HG02588 (cell line): ENCODE measurements around the gene MPV17L.
"Not testable (repeated sequence)": the region's sequence is repeated elsewhere in the genome, so short reads cannot be mapped to it uniquely, and the experiment has no call there.

Experiments used
- ATAC-seq: cut with Tn5 transposase; IDR thresholded peaks from one replicate; pipeline ENCODE4 v1.9.1; 2021; ENCODE audit warnings: mild to moderate bottlenecking, moderate library complexity; ENCODE audit not compliant: unreplicated experiment

Gene MPV17L

DNA sequence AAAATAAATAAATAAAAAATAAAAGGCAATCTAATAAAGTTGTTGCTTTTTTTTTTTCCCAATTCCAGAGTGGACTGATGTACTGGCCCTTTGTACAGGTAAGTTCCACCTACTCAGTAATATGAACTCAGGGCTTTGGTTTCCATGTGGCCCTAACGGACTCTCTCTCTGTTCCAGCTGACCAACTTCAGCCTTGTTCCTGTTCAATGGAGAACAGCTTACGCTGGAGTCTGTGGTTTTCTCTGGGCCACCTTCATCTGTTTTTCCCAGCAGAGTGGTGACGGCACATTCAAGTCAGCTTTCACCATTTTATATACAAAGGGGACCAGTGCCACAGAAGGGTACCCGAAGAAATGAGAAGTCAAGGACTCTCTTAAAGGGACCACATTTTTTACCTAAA, 12.2 kb downstream of the MPV17L start:
- not testable (repeated sequence) for ATAC-seq

DNA sequence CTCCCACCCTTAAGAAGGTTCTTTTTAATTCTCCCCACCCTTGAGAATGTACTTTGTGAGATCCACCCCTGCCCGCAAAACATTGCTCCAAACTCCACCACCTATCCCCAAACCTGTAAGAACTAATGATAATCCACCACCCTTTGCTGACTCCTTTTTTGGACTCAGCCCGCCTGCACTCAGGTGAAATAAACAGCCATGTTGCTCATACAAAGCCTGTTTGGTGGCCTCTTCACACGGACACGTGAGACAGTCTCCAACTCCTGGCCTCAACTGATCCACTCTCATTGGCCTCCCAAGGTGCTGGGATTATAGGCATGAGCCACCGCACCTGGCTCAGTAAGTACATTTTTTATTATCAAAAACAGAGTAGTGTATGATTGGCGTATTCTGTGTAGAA, 13.9 kb downstream of the MPV17L start:
- ATAC-seq = not testable (repeated sequence)

DNA sequence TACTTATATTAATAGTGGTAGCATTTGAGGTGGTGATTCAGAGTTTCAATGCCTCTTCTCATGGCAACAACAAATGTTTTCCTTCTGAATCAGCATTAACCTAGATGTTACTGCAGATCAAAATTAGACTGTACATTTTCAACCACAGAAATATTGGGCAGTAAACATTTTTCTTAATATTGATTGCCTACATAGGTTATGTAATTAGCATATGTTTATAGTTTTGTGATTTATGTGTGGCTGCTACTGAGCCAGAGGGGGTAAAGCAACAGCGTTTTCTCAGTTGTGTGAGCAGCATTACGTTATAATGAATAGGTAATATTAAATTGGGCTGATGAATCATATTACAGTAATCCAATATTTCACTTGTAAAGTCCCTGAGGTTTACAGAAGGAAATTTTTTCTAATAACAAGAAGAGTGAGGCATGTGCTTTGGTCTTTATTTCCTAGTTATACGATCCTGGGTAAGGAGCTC, 20.0 kb downstream of the MPV17L start:
- ATAC-seq = no peak

DNA sequence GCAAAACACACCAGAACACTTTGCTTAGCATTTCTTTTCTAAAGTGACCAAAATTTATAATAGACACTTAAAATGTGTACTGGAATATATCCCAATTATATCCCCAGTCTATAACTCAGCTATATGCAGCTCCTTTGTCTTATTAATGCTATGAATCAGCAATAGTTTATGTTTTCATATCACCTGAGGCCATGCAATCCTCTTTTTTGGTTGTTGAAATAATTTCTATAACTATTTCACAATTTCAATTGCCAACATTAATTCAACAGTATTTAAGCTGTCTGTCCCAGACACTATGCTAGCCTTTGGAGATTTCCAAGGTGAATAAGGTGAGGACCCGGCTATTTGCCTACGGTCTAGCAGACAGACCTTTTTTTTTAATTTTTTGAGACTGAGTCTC, 21.6 kb downstream of the MPV17L start:
- no peak for ATAC-seq

DNA sequence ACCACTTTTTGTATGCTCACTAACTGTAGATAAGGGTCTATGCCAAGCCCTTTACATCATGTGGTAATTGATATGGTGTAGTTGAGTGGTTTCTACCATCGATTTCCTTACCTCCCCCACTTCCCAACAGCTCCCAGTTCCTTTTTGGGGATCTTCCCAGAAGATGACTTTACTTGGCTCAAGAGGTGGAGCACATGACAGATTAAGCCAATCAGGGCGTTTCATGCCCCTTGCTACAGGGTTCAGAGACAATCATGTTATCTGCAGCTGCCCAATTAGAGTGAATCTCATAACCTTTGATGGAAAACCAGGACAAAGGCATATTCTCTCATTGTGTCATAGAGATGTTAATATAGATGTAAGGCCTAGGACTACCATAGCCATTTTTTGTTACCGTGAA, 22.7 kb downstream of the MPV17L start:
- ATAC-seq = no peak

DNA sequence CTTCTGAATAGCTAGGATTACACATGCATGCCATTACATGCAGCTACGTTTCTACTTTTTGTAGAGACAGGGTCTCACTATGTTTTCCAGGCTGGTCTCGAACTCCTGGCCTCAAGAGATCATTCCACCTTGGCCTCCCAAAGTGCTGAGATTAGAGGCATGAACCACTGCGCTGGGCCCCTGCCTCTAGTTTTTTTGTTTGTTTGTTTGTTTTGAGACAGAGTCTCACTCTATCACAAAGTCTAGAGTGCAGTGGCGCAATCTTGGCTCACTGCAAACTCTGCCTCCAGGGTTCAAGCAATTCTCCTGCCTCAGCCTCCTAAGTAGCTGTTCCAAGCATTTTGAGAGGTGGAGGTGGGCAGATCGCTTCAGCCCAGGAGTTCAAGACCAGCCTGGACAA, 26.1 kb downstream of the MPV17L start:
- ATAC-seq = not testable (repeated sequence)

DNA sequence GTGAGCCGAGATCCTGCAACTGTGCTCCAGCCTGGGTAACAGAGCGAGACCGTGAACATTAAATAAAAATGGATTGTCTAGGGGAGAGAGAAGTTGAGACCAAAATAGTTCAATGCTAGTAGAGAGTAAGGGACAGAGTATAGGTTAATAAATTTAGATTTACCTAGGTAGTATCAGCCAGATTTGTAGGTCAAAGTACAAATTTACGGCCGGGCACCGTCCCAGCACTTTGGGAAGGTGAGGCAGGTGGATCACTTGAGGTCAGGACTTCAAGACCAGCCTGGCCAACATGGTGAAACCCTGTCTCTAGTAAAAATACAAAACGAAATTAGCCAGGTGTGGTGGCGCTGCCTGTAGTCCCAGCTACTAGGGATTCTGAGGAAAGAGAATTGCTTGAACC, 26.7 kb downstream of the MPV17L start:
- no peak for ATAC-seq

DNA sequence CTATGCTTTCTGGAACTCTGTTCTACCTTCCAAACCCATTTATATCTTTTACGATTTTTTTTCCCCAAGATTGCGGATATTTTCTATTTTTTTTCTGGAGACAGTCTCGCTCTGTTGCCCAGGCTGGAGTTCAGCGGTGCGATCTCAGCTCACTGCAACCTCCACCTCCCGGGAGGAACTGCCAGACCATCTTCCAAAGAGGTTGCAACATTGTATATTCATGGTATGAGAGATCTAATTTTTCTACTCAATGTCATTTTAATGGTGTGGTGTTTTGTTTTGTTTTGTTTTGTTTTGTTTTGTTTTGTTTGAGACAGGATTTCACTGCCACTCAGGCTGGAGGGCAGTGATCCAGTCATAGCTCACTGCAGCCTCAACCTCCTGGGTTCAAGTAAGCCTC, 30.3 kb downstream of the MPV17L start:
- no peak for ATAC-seq

DNA sequence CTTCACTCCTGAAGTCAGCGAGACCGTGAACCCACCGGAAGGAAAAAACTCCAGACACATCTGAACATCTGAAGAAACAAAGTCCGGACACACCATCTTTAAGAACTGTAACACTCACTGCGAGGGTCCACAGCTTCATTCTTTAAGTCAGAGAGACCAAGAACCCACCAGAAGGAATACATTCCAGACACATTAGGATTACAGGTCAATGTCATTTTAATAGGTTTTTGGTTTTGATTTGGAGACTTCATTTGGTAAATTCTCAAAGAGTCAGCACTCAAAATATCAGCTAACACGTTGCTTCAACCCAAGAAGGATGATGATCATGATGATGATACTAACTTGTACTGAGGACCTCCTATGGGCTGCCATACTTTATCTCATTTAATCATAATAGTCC, 31.2 kb downstream of the MPV17L start:
- ATAC-seq = no peak

DNA sequence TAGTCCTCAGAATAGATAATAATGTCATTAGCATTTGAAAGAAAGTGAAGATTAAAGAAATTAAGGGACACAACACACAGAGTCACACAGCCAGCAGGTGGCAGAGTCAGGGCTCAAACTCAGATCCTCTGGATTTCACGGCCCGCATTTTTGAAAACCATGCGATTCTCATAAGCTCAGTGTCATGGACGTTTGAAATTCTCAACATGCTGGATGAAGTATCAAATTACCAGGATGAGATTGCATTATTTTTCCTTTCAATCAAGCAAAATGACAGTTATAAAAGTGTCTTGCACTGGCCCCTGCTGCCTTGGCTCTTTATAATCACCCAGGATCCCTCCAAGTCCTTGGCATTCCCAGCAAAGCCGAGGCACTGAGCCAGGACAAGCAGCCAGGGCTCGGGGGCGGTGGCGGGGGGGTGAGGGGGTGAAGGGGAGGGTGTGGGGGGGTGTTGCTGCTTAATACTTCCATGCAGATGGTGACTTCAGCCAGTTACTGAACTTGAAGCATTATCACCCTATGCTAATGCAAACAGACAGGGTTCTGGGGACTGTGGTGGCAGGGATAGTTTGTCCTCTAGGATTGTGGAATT, 32.2 kb downstream of the MPV17L start:
- ATAC-seq = no peak

DNA sequence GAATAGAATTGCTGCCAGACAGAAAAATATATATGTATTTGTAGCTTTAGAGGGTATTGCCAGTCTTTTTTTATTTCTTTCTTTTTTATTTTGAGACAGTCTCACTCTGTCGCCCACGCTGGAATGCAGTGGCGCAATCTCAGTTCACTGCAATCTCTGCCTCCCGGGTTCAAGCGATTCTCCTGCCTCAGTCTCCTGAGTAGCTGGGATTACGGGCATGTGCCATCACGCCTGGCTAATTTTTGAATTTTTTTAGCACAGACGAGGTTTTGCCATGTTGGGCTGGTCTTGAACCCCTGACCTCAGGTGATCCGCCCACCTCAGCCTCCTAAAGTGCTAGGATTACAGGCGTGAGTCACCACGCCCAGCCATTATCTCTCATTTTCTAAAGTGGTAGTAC, 35.3 kb downstream of the MPV17L start:
- not testable (repeated sequence) for ATAC-seq

DNA sequence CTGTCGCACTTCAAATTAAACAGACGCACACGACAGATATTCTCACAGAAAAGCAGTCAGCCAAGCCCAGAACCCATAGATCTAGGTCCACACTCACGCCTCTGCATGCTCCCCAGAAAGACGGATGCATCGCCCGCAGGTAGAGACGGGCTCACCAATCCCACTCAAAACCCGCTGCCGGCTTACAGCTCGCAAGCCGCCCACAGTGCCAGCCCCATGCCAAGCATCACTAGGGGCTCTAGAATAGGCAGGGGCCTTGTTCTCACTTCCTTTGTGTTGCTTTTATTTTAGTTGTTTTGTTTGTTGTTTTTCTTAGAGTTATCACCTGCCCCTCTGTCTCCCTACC, 38.5 kb downstream of the MPV17L start:
- ATAC-seq = no peak

DNA sequence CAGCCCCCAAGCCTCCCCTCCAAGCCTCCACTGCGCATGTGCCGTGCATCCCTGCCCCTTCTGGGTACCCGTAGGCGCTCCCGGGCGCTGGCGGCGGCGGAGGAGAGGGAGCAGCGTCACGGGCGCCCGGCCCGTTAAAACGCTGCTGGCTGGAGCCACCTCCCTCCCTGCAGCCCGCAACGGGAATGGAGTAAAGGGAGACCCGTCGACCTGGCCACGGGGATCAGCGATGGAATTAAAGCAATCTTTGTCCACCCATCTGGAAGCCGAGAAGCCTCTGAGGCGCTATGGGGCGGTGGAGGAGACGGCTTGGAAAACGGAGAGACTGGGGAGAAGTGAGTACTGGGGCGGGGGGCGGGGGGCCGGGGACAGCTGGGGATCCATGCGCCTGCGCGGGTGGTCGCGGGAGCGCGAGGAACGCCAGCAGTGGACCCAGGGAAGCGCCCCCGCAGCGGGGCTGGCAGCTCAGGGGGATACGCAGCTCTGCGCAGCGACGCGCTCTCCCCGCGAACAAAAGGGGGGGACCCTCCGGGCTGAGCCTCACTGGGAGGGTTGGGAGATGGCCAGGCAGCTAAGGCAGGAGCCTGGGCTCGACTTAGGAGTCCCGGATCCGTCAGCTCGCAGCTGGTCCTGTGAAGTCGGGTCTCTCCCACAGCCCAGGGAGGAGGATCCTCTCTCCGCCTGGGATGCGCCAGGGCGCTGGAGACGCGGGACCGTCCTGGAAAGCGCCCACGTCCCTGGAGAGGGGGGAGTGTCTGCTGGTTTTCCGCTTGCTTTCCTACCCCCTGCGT, 39.1 kb downstream of the MPV17L start, which contains the start of gene BMERB1:
BMERB1 (plus strand) TSS at position 164 of the 791 bp plus-strand sequence; CDS start at position 230, 66 bp downstream.
- ATAC-seq = no peak

DNA sequence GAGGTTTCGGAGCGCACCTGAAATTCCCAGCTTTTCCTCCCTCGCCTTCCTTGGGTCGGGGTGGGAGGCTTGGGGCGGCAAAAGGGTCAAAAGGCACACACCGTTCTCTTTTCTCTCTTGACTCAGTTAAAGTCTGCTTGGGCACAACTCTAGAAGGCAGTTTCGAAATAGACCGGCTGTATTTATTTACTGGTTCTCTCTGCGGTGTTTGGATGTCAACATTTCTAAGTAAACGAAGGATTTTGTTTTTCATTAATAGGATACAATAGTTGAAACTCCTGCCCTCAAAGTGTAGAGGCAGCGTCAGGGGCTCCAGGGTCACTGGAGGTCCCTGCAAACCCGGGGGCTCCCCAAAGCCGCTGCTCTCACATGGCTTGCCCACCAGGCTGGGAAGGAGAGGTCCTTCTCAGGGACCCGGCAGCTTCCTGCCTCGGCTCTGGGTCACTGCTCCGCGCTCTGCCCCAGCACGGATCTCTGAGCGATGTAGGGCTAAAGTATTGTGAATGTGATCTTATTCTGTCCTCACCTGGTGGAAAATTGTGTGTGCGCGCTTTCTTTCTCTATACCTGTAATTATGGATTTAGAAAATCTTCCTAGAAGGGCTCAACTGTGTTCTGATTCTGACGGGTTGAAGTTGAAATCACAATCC, 39.8 kb downstream of the MPV17L start:
- no peak for ATAC-seq

DNA sequence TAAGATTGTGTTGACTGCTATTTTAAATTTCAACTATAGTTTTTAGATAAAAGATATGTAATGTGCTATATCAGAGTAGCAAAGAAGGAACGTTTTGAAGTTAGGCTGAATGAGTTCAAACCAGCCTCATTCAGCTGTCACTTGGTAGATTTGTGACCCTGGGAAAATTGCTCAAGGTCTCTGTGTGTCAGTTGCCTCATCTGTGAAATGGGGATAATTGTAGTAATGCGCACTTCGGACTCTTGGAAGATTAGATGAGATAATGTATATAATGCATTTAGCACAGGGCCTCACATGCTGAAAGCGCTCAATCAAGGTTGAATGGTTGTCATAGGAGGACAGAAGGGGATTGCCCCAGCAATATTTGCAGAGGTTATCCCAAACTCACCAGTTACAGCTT, 43.5 kb downstream of the MPV17L start:
- no peak for ATAC-seq

DNA sequence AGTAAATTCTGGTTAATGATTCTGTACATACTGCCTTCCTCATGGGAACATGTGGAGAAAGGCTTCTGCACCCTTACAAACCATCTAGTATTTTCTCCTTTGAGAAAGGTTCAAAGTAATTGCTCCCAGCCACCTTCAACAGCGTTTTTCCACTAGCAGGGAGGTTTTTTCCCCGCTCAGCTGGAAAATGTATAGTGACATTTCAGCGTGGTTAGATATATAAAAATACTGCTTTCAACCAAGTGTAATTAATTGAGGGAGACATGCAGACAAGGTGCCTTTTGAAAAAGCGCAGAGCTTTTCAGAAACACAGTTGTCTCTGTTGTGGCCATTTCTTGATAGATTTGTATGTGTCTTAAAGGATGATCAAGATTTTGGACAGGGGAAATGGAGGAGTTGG, 44.0 kb downstream of the MPV17L start:
- ATAC-seq = no peak

DNA sequence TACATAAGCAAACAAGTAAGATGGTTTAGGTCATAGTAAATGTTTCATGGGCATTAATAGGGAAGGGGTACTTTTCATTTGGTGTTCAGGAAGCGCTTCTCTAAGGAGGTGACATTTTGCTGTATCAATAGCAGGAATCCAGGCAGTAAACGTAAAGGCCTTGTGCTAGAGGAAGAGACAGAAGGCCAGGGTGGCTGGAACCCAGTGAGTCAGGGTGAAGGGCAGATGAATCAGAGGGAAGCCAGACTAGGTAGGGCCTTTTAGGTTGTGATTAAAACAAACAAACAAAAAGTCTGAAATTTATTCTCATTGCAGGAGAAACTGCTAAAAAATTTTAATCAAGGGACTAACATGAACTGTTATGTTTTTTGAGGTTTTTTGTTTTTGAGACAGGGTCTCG, 45.3 kb downstream of the MPV17L start:
- ATAC-seq = no peak

DNA sequence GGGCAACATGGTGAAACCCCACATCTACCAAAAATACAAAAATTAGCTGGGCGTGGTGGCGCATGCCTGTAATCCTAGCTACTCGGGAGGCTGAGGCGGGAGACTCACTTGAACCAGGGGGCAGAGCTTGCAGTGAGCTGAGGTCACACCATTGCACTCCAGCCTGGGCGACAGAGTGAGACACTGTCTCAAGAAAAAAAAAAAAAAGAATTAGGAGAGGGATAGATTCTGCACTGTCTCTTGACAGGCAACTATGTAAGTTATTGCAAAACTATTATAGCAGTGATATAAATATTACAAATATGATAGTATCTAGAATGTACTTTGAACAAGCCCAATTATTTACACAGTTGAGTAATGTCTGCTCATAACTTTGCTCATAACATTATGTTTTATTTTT, 46.6 kb downstream of the MPV17L start:
- not testable (repeated sequence) for ATAC-seq

DNA sequence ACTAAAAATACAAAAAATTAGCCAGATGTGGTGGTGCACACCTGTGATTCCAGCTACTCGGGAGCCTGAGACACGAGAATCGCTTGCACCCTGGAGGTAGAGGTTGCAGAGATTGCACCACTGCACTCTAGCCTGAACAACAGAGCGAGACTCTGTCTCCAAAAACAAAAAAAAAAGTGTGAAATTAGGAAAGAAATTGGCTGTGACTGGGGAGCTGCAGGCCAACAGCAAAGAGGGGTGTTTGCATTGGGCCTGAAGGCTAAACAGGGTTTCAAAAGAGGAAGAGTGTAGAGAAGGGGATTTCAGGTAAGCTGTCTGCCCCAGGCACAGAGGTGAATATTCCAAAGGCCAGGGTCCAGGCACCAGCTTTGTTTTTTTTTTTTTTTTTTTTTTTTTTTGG, 48.2 kb downstream of the MPV17L start:
- no peak for ATAC-seq

DNA sequence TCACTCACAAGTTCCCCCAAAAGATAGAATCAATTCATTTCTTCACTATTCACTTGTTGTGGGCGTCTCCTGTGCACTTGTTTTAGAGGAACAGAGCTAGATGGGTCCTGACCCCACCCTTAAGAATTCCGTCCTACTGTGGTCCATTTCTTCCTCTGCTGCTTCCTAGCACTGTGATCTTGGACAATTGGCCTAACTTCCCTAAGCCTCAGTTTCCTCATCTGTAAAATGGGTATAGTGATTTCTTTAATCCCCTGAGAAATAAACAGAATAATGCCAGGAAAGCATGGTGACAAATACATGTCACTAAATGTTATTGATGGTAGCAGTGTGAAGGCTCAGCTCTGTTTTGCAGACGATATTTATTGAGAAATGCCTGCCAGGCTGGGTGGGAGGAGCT, 48.7 kb downstream of the MPV17L start:
- ATAC-seq = no peak

DNA sequence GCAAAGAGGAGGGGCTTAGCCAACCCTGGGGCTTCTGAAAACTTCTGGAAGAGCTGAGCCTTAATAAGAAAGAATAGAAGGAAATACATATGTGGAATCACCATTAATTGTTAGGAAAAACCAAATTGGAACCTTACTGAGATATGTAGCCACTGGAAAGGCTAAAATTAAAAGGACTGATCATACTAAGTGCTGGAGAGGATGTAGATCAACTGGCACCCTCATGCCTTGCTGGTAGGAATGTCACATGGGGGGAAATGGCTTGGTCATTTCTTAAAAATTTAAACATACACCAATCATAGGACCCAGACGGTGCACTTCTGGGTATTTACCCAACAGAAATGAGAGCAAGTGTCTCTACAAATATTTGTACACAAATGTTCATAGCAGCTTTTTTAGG, 49.9 kb downstream of the MPV17L start:
- no peak for ATAC-seq

DNA sequence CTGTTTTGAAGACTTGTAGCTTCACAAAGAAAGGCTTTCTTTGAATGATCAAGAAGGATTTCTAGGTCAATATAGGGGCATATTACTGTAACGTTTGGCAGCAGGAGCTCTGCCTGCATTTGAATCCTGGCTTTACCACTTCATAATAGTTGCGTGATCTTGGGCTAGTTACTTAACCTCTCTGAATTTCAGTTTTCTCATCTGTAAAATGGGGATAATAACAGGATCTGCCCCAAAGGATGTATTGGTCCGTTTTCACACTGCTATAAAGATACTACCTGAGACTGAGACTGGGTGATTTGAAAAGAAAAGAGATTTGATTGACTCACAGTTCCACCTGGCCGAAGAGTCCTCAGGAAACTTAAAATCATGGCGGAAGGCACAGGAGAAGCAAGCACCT, 51.3 kb downstream of the MPV17L start:
- ATAC-seq = no peak
